Activated naive CD8-positive, alpha-beta T cell treated with anti-CD3 and anti-CD28 coated beads, Interleukin-2, amount 10 ng/mL, durations not matched to agents 7 days and 5 days (primary cell): ENCODE results near the gene THYN1. TPM values are rescaled to one million over a fixed set of nuclear protein-coding genes. Genes with fewer than 3 reads are reported as not detected.
"Not testable (repeated sequence)": the region's sequence is repeated elsewhere in the genome, so short reads cannot be mapped to it uniquely, and the experiment has no call there.

Experiments used
- ATAC-seq: fragments of 150-1000 bp; cut with Tn5 transposase; one replicate; pipeline ENCODE4 v1.10.0; 2021; ENCODE audit warnings: low read depth, moderate library complexity
- POLR2A ChIA-PET: fragments of 350-600 bp; sonication (Branson Sonifier 250); formaldehyde crosslinking; loops from one replicate; lab custom pipeline; 2021; ENCODE audit warnings: antibody characterized with exemption; lab: Charles Lee
- DNase-seq: peaks from one replicate; pipeline ENCODE4 v3.0.0; 2021
- H3K27ac Mint-ChIP-seq: one replicate; pipeline ENCODE4 v1.8.0; 2022; ENCODE audit warnings: mild to moderate bottlenecking, mixed read lengths
- H3K27me3 Mint-ChIP-seq: one replicate; pipeline ENCODE4 v1.8.0; 2022; ENCODE audit warnings: mild to moderate bottlenecking, moderate library complexity, mixed read lengths
- H3K36me3 Mint-ChIP-seq: one replicate; pipeline ENCODE4 v1.8.0; 2021; ENCODE audit warnings: mild to moderate bottlenecking, mixed read lengths
- H3K4me1 Mint-ChIP-seq: one replicate; pipeline ENCODE4 v1.8.0; 2021; ENCODE audit warnings: mixed read lengths
- H3K4me3 Mint-ChIP-seq: one replicate; pipeline ENCODE4 v1.8.0; 2022; ENCODE audit warnings: mild to moderate bottlenecking, moderate library complexity, mixed read lengths
- H3K9me3 Mint-ChIP-seq: one replicate; pipeline ENCODE4 v1.8.0; 2021; ENCODE audit warnings: mixed read lengths
- total RNA-seq, 2 experiments: library from RNA; stranded (reverse); gene quantifications; one replicate each; pipeline ENCODE4 v1.2.3, GENCODE V29; 2021

Gene THYN1
- total RNA-seq, result 10 to 100 TPM; 65.8 to 66.8 TPM

GRCh38 chr11:134253188-134253993, at the start of gene THYN1, which contains the start of gene ACAD8:
Gene THYN1 (minus strand): TSS chr11:134253352. CDS start chr11:134252882, 470 bp downstream.
Gene ACAD8 (plus strand): TSS chr11:134253568. CDS start chr11:134253601, 33 bp downstream.
- DNase-seq, result peak; percentile 92
- Mint-ChIP-seq H3K27me3 (no peaks in the 10 kb centered on the region), H3K27ac (peak within 1 kb of the TSS; percentile 85), H3K4me3 (peak within 1 kb of the TSS; percentile 90), H3K4me1 (peaks cover 36% of the 10 kb centered on the region), H3K36me3 (peaks cover 5% of the 10 kb centered on the region), H3K9me3 (no peaks in the 10 kb centered on the region)
- POLR2A ChIA-PET, result interaction anchor here (0.6 to 2.5 kb wide), 7 partner anchors 15 to 29 kb away, joined by 3 to 19 read pairs (median 3); partner anchors contain the start of genes GLB1L3, NCAPD3 and VPS26B
- ATAC-seq, result peak; percentile 100

- POLR2A ChIA-PET, result no interaction called here
- no peaks in the 10 kb centered on the region for H3K27me3 Mint-ChIP-seq
- no peaks in the 10 kb centered on the region for H3K9me3 Mint-ChIP-seq
- ATAC-seq, result no peak
- H3K4me1 Mint-ChIP-seq, result no peaks in the 10 kb centered on the region
- no peak for DNase-seq
- no peak overlapping the region for H3K4me3 Mint-ChIP-seq
- no peak overlapping the region for H3K27ac Mint-ChIP-seq
- peaks cover 4% of the 10 kb centered on the region for H3K36me3 Mint-ChIP-seq
Observed at GRCh38 chr11:134294664-134295063, 41.5 kb upstream of the THYN1 start.

- Mint-ChIP-seq H3K9me3 (no peaks in the 10 kb centered on the region), H3K4me1 (no peaks in the 10 kb centered on the region), H3K27ac (no peak overlapping the region), H3K27me3 (no peaks in the 10 kb centered on the region), H3K36me3 (no peaks in the 10 kb centered on the region), H3K4me3 (no peak overlapping the region)
- no peak for ATAC-seq
- DNase-seq, result no peak
- POLR2A ChIA-PET, result no interaction called here
Observed at GRCh38 chr11:134293119-134294113, 40.3 kb upstream of the THYN1 start.

GRCh38 chr11:134292661-134293060, 39.5 kb upstream of the THYN1 start:
- H3K36me3 Mint-ChIP-seq, result no peaks in the 10 kb centered on the region
- H3K4me1 Mint-ChIP-seq, result no peaks in the 10 kb centered on the region
- no peaks in the 10 kb centered on the region for H3K27me3 Mint-ChIP-seq
- DNase-seq (no peak), ATAC-seq (no peak)
- no peak overlapping the region for H3K27ac Mint-ChIP-seq
- no peaks in the 10 kb centered on the region for H3K9me3 Mint-ChIP-seq
- POLR2A ChIA-PET, result no interaction called here
- no peak overlapping the region for H3K4me3 Mint-ChIP-seq

- Mint-ChIP-seq H3K27ac (no peak overlapping the region), H3K4me1 (no peaks in the 10 kb centered on the region), H3K4me3 (no peak overlapping the region), H3K9me3 (no peaks in the 10 kb centered on the region), H3K27me3 (no peaks in the 10 kb centered on the region), H3K36me3 (no peaks in the 10 kb centered on the region)
- no peak for DNase-seq
- ATAC-seq, result no peak
- POLR2A ChIA-PET, result no interaction called here
Observed at GRCh38 chr11:134291196-134291595, 38.0 kb upstream of the THYN1 start.

GRCh38 chr11:134290646-134291045, 37.5 kb upstream of the THYN1 start:
- no peaks in the 10 kb centered on the region for H3K4me1 Mint-ChIP-seq
- H3K4me3 Mint-ChIP-seq, result no peak overlapping the region
- H3K36me3 Mint-ChIP-seq, result no peaks in the 10 kb centered on the region
- POLR2A ChIA-PET, result no interaction called here
- H3K27ac Mint-ChIP-seq, result no peak overlapping the region
- no peaks in the 10 kb centered on the region for H3K9me3 Mint-ChIP-seq
- DNase-seq, result no peak
- ATAC-seq, result no peak
- H3K27me3 Mint-ChIP-seq, result no peaks in the 10 kb centered on the region

GRCh38 chr11:134289789-134290188, 36.6 kb upstream of the THYN1 start:
- Mint-ChIP-seq H3K36me3 (no peaks in the 10 kb centered on the region), H3K4me3 (no peak overlapping the region), H3K27me3 (no peaks in the 10 kb centered on the region), H3K9me3 (no peaks in the 10 kb centered on the region), H3K27ac (no peak overlapping the region), H3K4me1 (no peaks in the 10 kb centered on the region)
- DNase-seq (no peak), ATAC-seq (no peak)
- POLR2A ChIA-PET, result no interaction called here

GRCh38 chr11:134289167-134289566, 36.0 kb upstream of the THYN1 start:
- no peak for DNase-seq
- H3K9me3 Mint-ChIP-seq, result no peaks in the 10 kb centered on the region
- no peaks in the 10 kb centered on the region for H3K27me3 Mint-ChIP-seq
- H3K4me3 Mint-ChIP-seq, result no peak overlapping the region
- H3K36me3 Mint-ChIP-seq, result no peaks in the 10 kb centered on the region
- POLR2A ChIA-PET, result no interaction called here
- no peak overlapping the region for H3K27ac Mint-ChIP-seq
- H3K4me1 Mint-ChIP-seq, result no peaks in the 10 kb centered on the region
- no peak for ATAC-seq

GRCh38 chr11:134288486-134288885, 35.3 kb upstream of the THYN1 start:
- Mint-ChIP-seq H3K4me1 (no peaks in the 10 kb centered on the region), H3K27me3 (no peaks in the 10 kb centered on the region), H3K4me3 (no peak overlapping the region), H3K27ac (no peak overlapping the region), H3K36me3 (no peaks in the 10 kb centered on the region), H3K9me3 (no peaks in the 10 kb centered on the region)
- POLR2A ChIA-PET, result interaction anchor here (0.8 kb wide), 1 partner anchor 12 kb away, joined by 3 read pairs; the partner anchor contains the start of gene GLB1L3
- no peak for ATAC-seq
- no peak for DNase-seq

- H3K4me1 Mint-ChIP-seq, result no peaks in the 10 kb centered on the region
- H3K9me3 Mint-ChIP-seq, result no peaks in the 10 kb centered on the region
- DNase-seq, result no peak
- no peak overlapping the region for H3K4me3 Mint-ChIP-seq
- no peaks in the 10 kb centered on the region for H3K36me3 Mint-ChIP-seq
- H3K27me3 Mint-ChIP-seq, result no peaks in the 10 kb centered on the region
- POLR2A ChIA-PET, result interaction anchor here (0.8 kb wide), 1 partner anchor 11 kb away, joined by 3 read pairs; the partner anchor contains the start of gene GLB1L3
- no peak for ATAC-seq
- no peak overlapping the region for H3K27ac Mint-ChIP-seq
Observed at GRCh38 chr11:134287561-134287960, 34.4 kb upstream of the THYN1 start.

- ATAC-seq, H3K27ac Mint-ChIP-seq, POLR2A ChIA-PET, H3K4me3 Mint-ChIP-seq, H3K4me1 Mint-ChIP-seq, H3K9me3 Mint-ChIP-seq, H3K27me3 Mint-ChIP-seq, H3K36me3 Mint-ChIP-seq, DNase-seq: not testable (repeated sequence)
Observed at GRCh38 chr11:134284349-134284748, 31.2 kb upstream of the THYN1 start.

- no peaks in the 10 kb centered on the region for H3K27me3 Mint-ChIP-seq
- peaks cover 9% of the 10 kb centered on the region for H3K4me1 Mint-ChIP-seq
- POLR2A ChIA-PET, result no interaction called here
- H3K36me3 Mint-ChIP-seq, result peaks cover 4% of the 10 kb centered on the region
- DNase-seq (no peak), ATAC-seq (no peak)
- H3K27ac Mint-ChIP-seq, result no peak overlapping the region
- no peaks in the 10 kb centered on the region for H3K9me3 Mint-ChIP-seq
- H3K4me3 Mint-ChIP-seq, result no peak overlapping the region
Observed at GRCh38 chr11:134283461-134284230, 30.5 kb upstream of the THYN1 start.
